MCF 10A (cell line): ENCODE results near the gene NECTIN2. TPM values are rescaled to one million over a fixed set of nuclear protein-coding genes. Genes with fewer than 3 reads are reported as not detected.

Experiments
- BruUV-seq: library from RNA; stranded (reverse); fragments of 400-500 nt; replicated peaks from 2 replicates; lab custom pipeline; 2021; lab: Mats Ljungman, UMichigan
- CTCF ChIA-PET: fragments of 300-600 bp; sonication (Branson Sonifier 250); formaldehyde crosslinking; extraction: SDS; loops from one replicate; lab custom pipeline; 2021; ENCODE audit warnings: antibody characterized with exemption, inconsistent platforms; lab: Yijun Ruan, JAX
- POLR2A ChIA-PET: fragments of 300-600, 350-650 bp; sonication (Branson Sonifier 250); formaldehyde crosslinking; extraction: SDS; loops from one replicate; lab custom pipeline; 2020; ENCODE audit warnings: antibody characterized with exemption, inconsistent platforms; lab: Yijun Ruan, JAX
- DNase-seq: peaks from one replicate; pipeline ENCODE4 v3.0.0-alpha.2; 2018; ENCODE audit not compliant: unreplicated experiment
- H3K27ac Mint-ChIP-seq: one replicate; pipeline ENCODE4 v1.8.0; 2022; ENCODE audit warnings: mild to moderate bottlenecking, low read depth, mixed read lengths; ENCODE audit not compliant: unreplicated experiment
- H3K27me3 Mint-ChIP-seq: one replicate; pipeline ENCODE4 v1.8.0; 2022; ENCODE audit warnings: mixed read lengths; ENCODE audit not compliant: insufficient read depth, unreplicated experiment
- H3K36me3 Mint-ChIP-seq: one replicate; pipeline ENCODE4 v1.8.0; 2022; ENCODE audit warnings: mild to moderate bottlenecking, moderate library complexity, mixed read lengths; ENCODE audit not compliant: insufficient read depth, unreplicated experiment
- H3K4me1 Mint-ChIP-seq: one replicate; pipeline ENCODE4 v1.8.0; 2022; ENCODE audit warnings: mixed read lengths; ENCODE audit not compliant: insufficient read depth, unreplicated experiment
- H3K4me3 Mint-ChIP-seq: one replicate; pipeline ENCODE4 v1.8.0; 2022; ENCODE audit warnings: mild to moderate bottlenecking, moderate library complexity, mixed read lengths; ENCODE audit not compliant: unreplicated experiment
- H3K9me3 Mint-ChIP-seq: one replicate; pipeline ENCODE4 v1.8.0; 2022; ENCODE audit warnings: mixed read lengths; ENCODE audit not compliant: unreplicated experiment
- CTCF ChIP-seq: fragments of 200-600 bp; IDR thresholded peaks from one replicate; pipeline ENCODE4 v1.8.0; 2022; ENCODE audit warnings: antibody characterized with exemption, mild to moderate bottlenecking; ENCODE audit not compliant: unreplicated experiment
- intact Hi-C: fragments of 100-400 bp; cut with micrococcal nuclease; formaldehyde crosslinking; loops from 2 replicates; pipeline ENCODE4 v1.14.1; 2022
- total RNA-seq: library from RNA; stranded (reverse); gene quantifications from 2 replicates; pipeline ENCODE4 v1.2.3, GENCODE V29; 2022

The NECTIN2 gene
- total RNA-seq, 1 experiment from 2014 or later: 46.5 TPM

GRCh38 chr19:44820648-44821609 is 25.2 kb upstream of the NECTIN2 start:
- CTCF ChIA-PET: interaction anchor here (0.8 to 3.1 kb wide), 3 partner anchors 14 to 60 kb away, joined by 3 to 10 read pairs (median 3); no protein-coding TSS in a partner anchor
- intact Hi-C loops: no loop called here
- Mint-ChIP-seq H3K9me3 (no peaks in the 10 kb centered on the region), H3K4me3 (no peak overlapping the region), H3K36me3 (no peaks in the 10 kb centered on the region), H3K4me1 (peaks cover 5% of the 10 kb centered on the region), H3K27ac (no peak overlapping the region), H3K27me3 (peaks cover 20% of the 10 kb centered on the region)
- POLR2A ChIA-PET: interaction anchor here (0.6 to 0.8 kb wide), 2 partner anchors 232 to 255 kb away, joined by 3 to 6 read pairs; no protein-coding TSS in a partner anchor
- no peak for DNase-seq
- no peak for TF ChIP-seq CTCF
- no TSS peak for BruUV-seq

DNA sequence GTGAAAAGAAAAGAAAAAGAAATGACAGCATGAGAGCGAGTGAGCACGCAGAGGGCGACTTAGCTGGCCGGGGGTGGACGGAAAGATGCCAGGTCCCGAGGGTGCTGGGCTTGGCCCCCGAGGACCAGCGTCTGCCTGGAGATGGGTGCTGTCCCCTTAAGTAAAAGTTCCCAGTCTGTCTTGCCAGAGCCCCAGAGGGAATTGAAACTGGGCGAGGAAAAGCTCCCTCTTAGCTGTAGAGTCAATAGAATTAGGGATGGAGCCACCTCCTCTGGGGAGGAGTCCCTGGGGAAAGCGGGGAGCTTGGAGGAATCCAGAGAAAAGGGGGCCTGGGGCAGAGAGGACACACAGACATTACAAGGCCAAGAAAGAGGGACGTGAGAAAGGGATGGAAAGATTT is 23.9 kb upstream of the NECTIN2 start:
- no TSS peak for BruUV-seq
- Mint-ChIP-seq H3K4me3 (no peak overlapping the region), H3K27ac (no peak overlapping the region), H3K4me1 (peaks cover 5% of the 10 kb centered on the region), H3K9me3 (no peaks in the 10 kb centered on the region), H3K36me3 (no peaks in the 10 kb centered on the region), H3K27me3 (peaks cover 25% of the 10 kb centered on the region)
- TF ChIP-seq CTCF: no peak
- ChIA-PET POLR2A (no interaction called here), CTCF (interaction anchor here (0.5 to 3.1 kb wide), 3 partner anchors 22 to 99 kb away, joined by 3 to 10 read pairs (median 3); no protein-coding TSS in a partner anchor)
- intact Hi-C loops: no loop called here
- DNase-seq: no peak

GRCh38 chr19:44822670-44823372 is 23.3 kb upstream of the NECTIN2 start:
- no peaks in the 10 kb centered on the region for H3K9me3 Mint-ChIP-seq
- H3K36me3 Mint-ChIP-seq: no peaks in the 10 kb centered on the region
- intact Hi-C loops: no loop called here
- TF ChIP-seq CTCF: no peak
- no peak overlapping the region for H3K27ac Mint-ChIP-seq
- H3K4me3 Mint-ChIP-seq: no peak overlapping the region
- DNase-seq: no peak
- ChIA-PET POLR2A (no interaction called here), CTCF (interaction anchor here (0.5 to 3.1 kb wide), 3 partner anchors 22 to 100 kb away, joined by 3 to 10 read pairs (median 3); no protein-coding TSS in a partner anchor)
- no TSS peak for BruUV-seq
- peaks cover 5% of the 10 kb centered on the region for H3K4me1 Mint-ChIP-seq
- H3K27me3 Mint-ChIP-seq: peaks cover 31% of the 10 kb centered on the region

DNA sequence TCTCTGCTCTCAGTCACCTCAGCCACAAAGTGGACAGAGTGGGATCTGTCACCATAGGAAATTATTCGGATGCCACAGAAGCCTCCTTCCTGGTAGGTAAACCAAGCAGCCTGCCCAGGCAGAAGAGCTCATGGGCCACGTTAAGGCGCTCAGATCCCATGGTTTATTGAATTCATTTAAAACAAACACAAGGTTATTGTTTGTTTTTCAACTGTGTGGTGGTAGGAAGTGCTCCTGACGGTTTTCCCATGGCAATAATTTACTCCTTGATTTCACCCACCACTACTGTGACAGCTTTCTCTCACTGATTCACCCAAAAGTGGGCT is 22.8 kb upstream of the NECTIN2 start:
- H3K4me3 Mint-ChIP-seq: no peak overlapping the region
- CTCF ChIA-PET: interaction anchor here (3.1 kb wide), 1 partner anchor 21 kb away, joined by 10 read pairs; no protein-coding TSS in a partner anchor
- POLR2A ChIA-PET: interaction anchor here (0.6 kb wide), 1 partner anchor 111 kb away, joined by 3 read pairs; no protein-coding TSS in a partner anchor
- H3K27me3 Mint-ChIP-seq: peaks cover 31% of the 10 kb centered on the region
- no peak for DNase-seq
- no peak overlapping the region for H3K27ac Mint-ChIP-seq
- peaks cover 5% of the 10 kb centered on the region for H3K4me1 Mint-ChIP-seq
- TF ChIP-seq CTCF: no peak
- no TSS peak for BruUV-seq
- intact Hi-C loops: no loop called here
- no peaks in the 10 kb centered on the region for H3K9me3 Mint-ChIP-seq
- H3K36me3 Mint-ChIP-seq: no peaks in the 10 kb centered on the region
